H1 (cell line): ENCODE results near the gene SLC9A7. TPM values are rescaled to one million over a fixed set of nuclear protein-coding genes. Genes with fewer than 3 reads are reported as not detected.

Experiments used
- CTCF ChIA-PET: fragments of 300-600 bp; sonication (Branson Sonifier 250); formaldehyde crosslinking; loops from one replicate; lab custom pipeline; 2021; ENCODE audit not compliant: partially characterized antibody; lab: Charles Lee
- POLR2A ChIA-PET: fragments of 300-600 bp; sonication (Branson Sonifier 250); formaldehyde crosslinking; loops from one replicate; lab custom pipeline; 2021; ENCODE audit warnings: inconsistent platforms; ENCODE audit not compliant: partially characterized antibody; lab: Charles Lee
- DNase-seq, 2 experiments: peaks; one replicate each; pipeline versions ENCODE4 v3.0.0 to v3.0.0-alpha.2; 2010 to 2022; ENCODE audit warnings: low spot score in 2 of 2, low read depth in 1 of 2, mixed read lengths in 1 of 2
- FAIRE-seq: peaks from 2 replicates; lab custom pipeline; 2011; peaks lifted over from hg19 to GRCh38; lab: Jason Lieb, UNC
- H2AFZ ChIP-seq: 2 replicates; pipeline ENCODE4 v1.8.1; 2012; ENCODE audit warnings: low read length, inconsistent platforms
- H2AK5ac ChIP-seq: 2 replicates; pipeline ENCODE4 v1.6.1; 2013; ENCODE audit warnings: low read depth, low read length
- H2BK120ac ChIP-seq: replicated peaks from 2 replicates; pipeline ENCODE3; 2013; ENCODE audit warnings: low read depth, low read length, inconsistent platforms
- H2BK12ac ChIP-seq: 2 replicates; pipeline ENCODE4 v1.6.1; 2013; ENCODE audit warnings: low read depth, low read length
- H2BK15ac ChIP-seq: 2 replicates; pipeline ENCODE4 v1.6.1; 2013; ENCODE audit warnings: low read length
- H2BK20ac ChIP-seq: 2 replicates; pipeline ENCODE4 v1.6.1; 2013; ENCODE audit warnings: low read length
- H2BK5ac ChIP-seq: 2 replicates; pipeline ENCODE4 v1.6.1; 2013; ENCODE audit warnings: low read depth, low read length
- H3K14ac ChIP-seq: 2 replicates; pipeline ENCODE4 v1.6.1; 2013; ENCODE audit warnings: inconsistent platforms; ENCODE audit not compliant: insufficient read length
- H3K18ac ChIP-seq: 2 replicates; pipeline ENCODE4 v1.6.1; 2013; ENCODE audit warnings: low read length; ENCODE audit errors: extremely low read depth
- H3K23ac ChIP-seq: 2 replicates; pipeline ENCODE4 v1.6.1; 2013; ENCODE audit warnings: inconsistent platforms; ENCODE audit not compliant: insufficient read length
- H3K23me2 ChIP-seq: 2 replicates; pipeline ENCODE4 v1.6.1; 2013; ENCODE audit warnings: low read depth, low read length
- H3K27ac ChIP-seq: 2 replicates; pipeline ENCODE4 v1.6.1; 2011; ENCODE audit warnings: low read depth, low read length, inconsistent platforms
- H3K27me3 ChIP-seq, 4 experiments: replicated peaks in 1 of 4; 1 replicate in 1 of 4; 2 replicates in 3 of 4; pipeline versions ENCODE4 v1.6.1 to v1.8.1; 2011 to 2013; ENCODE audit warnings: low read length in 3 of 4, mild to moderate bottlenecking in 3 of 4, inconsistent platforms in 2 of 4, mixed read lengths in 2 of 4, moderate library complexity in 1 of 4; ENCODE audit not compliant: control insufficient read depth in 3 of 4, insufficient read depth in 3 of 4; ENCODE audit errors: extremely low read depth in 1 of 4
- H3K36me3 ChIP-seq, 4 experiments: 2 replicates each; pipeline versions ENCODE4 v1.6.1 to v1.8.1; 2011 to 2013; ENCODE audit warnings: mild to moderate bottlenecking in 4 of 4, low read length in 3 of 4, moderate library complexity in 2 of 4, control low read depth in 1 of 4, inconsistent platforms in 1 of 4; ENCODE audit not compliant: insufficient read depth in 4 of 4, control insufficient read depth in 2 of 4
- H3K4ac ChIP-seq: replicated peaks from 2 replicates; pipeline ENCODE3; 2013; ENCODE audit warnings: low read length, low read depth, mixed read lengths, inconsistent platforms; ENCODE audit not compliant: insufficient read length
- H3K4me1 ChIP-seq, 4 experiments: replicated peaks in 1 of 4; 1 replicate in 1 of 4; 2 replicates in 3 of 4; pipeline versions ENCODE4 v1.6.1 to v1.8.1; 2011 to 2013; ENCODE audit warnings: low read length in 3 of 4, inconsistent platforms in 2 of 4, mixed read lengths in 1 of 4; ENCODE audit not compliant: insufficient read depth in 4 of 4, control insufficient read depth in 3 of 4
- H3K4me2 ChIP-seq, 2 experiments: 2 replicates each; pipeline versions ENCODE4 v1.6.1 to v1.8.1; 2011 to 2013; ENCODE audit warnings: low read depth in 2 of 2, low read length in 2 of 2, control low read depth in 1 of 2, inconsistent platforms in 1 of 2, mild to moderate bottlenecking in 1 of 2; ENCODE audit not compliant: insufficient read depth in 1 of 2
- H3K4me3 ChIP-seq, 4 experiments: fragments of 200-600, 300-600 bp in 1 of 4; sonication (generic), shearing (Covaris generic), sonication (Bioruptor Twin) in 1 of 4; 2 replicates each; pipeline versions ENCODE4 v1.5.1 to v1.8.1; 2011 to 2016; ENCODE audit warnings: low read length in 4 of 4, low read depth in 3 of 4, control low read depth in 2 of 4, inconsistent platforms in 2 of 4, mild to moderate bottlenecking in 2 of 4, mixed read lengths in 1 of 4, moderate library complexity in 1 of 4; ENCODE audit not compliant: insufficient read depth in 2 of 4; ENCODE audit errors: extremely low read depth in 1 of 4
- H3K56ac ChIP-seq: replicated peaks from 2 replicates; pipeline ENCODE3; 2013; ENCODE audit warnings: low read depth, mild to moderate bottlenecking, mixed read lengths, low read length, inconsistent platforms; ENCODE audit not compliant: insufficient read length
- H3K79me1 ChIP-seq: 2 replicates; pipeline ENCODE4 v1.6.1; 2013; ENCODE audit warnings: low read depth, low read length, control low read depth
- H3K79me2 ChIP-seq, 2 experiments: 2 replicates each; pipeline versions ENCODE4 v1.6.1 to v1.8.1; 2012 to 2013; ENCODE audit warnings: low read length in 2 of 2, mild to moderate bottlenecking in 2 of 2, inconsistent platforms in 1 of 2; ENCODE audit not compliant: insufficient read depth in 2 of 2, control insufficient read depth in 1 of 2
- H3K9ac ChIP-seq, 4 experiments: replicated peaks in 1 of 4; 1 replicate in 1 of 4; 2 replicates in 3 of 4; pipeline versions ENCODE4 v1.6.1 to v1.8.1; 2011 to 2013; ENCODE audit warnings: low read depth in 3 of 4, low read length in 3 of 4, control low read depth in 2 of 4, mild to moderate bottlenecking in 2 of 4, moderate library complexity in 2 of 4, inconsistent platforms in 1 of 4; ENCODE audit errors: extremely low read depth in 1 of 4
- H3K9me3 ChIP-seq, 2 experiments: 2 replicates each; pipeline versions ENCODE4 v1.6.1 to v1.8.1; 2012 to 2013; ENCODE audit warnings: mild to moderate bottlenecking in 2 of 2, moderate library complexity in 2 of 2, control low read depth in 1 of 2, inconsistent platforms in 1 of 2, low read depth in 1 of 2, low read length in 1 of 2, mixed read lengths in 1 of 2; ENCODE audit not compliant: insufficient read depth in 2 of 2
- H4K20me1 ChIP-seq, 2 experiments: replicated peaks in 1 of 2; 2 replicates each; pipeline versions ENCODE3 to v1.8.1; 2011 to 2013; ENCODE audit warnings: inconsistent platforms in 2 of 2, low read length in 2 of 2, mild to moderate bottlenecking in 1 of 2; ENCODE audit not compliant: insufficient read depth in 2 of 2, control insufficient read depth in 1 of 2
- H4K5ac ChIP-seq: 2 replicates; pipeline ENCODE4 v1.6.1; 2013; ENCODE audit warnings: low read length, low read depth, mixed read lengths, inconsistent platforms; ENCODE audit not compliant: insufficient read length
- H4K8ac ChIP-seq: 2 replicates; pipeline ENCODE4 v1.8.0; 2013; ENCODE audit warnings: mild to moderate bottlenecking, moderate library complexity, low read length, inconsistent platforms; ENCODE audit not compliant: insufficient read depth; ENCODE audit errors: extremely low read depth
- H4K91ac ChIP-seq: replicated peaks from 2 replicates; pipeline ENCODE3; 2013; ENCODE audit warnings: low read length, mixed read lengths, inconsistent platforms; ENCODE audit not compliant: insufficient read length
- EP300 ChIP-seq, 2 experiments: IDR thresholded peaks; 1 replicate in 1 of 2; 2 replicates in 1 of 2; pipeline ENCODE4 v1.6.1; 2011 to 2012; ENCODE audit warnings: low read depth in 2 of 2, low read length in 2 of 2, mild to moderate bottlenecking in 2 of 2, borderline replicate concordance in 1 of 2, inconsistent platforms in 1 of 2, moderate library complexity in 1 of 2
- HDAC2 ChIP-seq, 2 experiments: fragments of 300-600 bp in 1 of 2; sonication (generic) in 1 of 2; IDR thresholded peaks; 2 replicates each; pipeline ENCODE4 v1.6.1; 2011 to 2012; ENCODE audit warnings: low read depth in 2 of 2, low read length in 2 of 2, mild to moderate bottlenecking in 2 of 2, moderate library complexity in 2 of 2, borderline replicate concordance in 1 of 2, inconsistent platforms in 1 of 2
- SAP30 ChIP-seq: fragments of 300-600 bp; sonication (generic); IDR thresholded peaks from 2 replicates; pipeline ENCODE4 v1.7.1; 2012; ENCODE audit warnings: low read length, moderate library complexity, mild to moderate bottlenecking, inconsistent platforms; ENCODE audit not compliant: insufficient read depth, insufficient replicate concordance
- SIN3A ChIP-seq, 2 experiments: IDR thresholded peaks in 1 of 2; conservative IDR thresholded peaks in 1 of 2; 2 replicates each; pipeline ENCODE4 v1.6.1; 2011 to 2012; ENCODE audit warnings: low read length in 2 of 2, improper control_type of control experiment in 1 of 2, low read depth in 1 of 2, mild to moderate bottlenecking in 1 of 2
- SP1 ChIP-seq: IDR thresholded peaks from 2 replicates; pipeline ENCODE4 v1.6.1; 2011; ENCODE audit warnings: low read depth, low read length
- SP2 ChIP-seq: IDR thresholded peaks from 2 replicates; pipeline ENCODE4 v1.6.1; 2012; ENCODE audit warnings: mild to moderate bottlenecking, low read length, inconsistent platforms
- WGBS, 2 experiments: shearing (Covaris generic) in 1 of 2; methylation state at CpG; one replicate each; pipeline versions ENCODE4 v1.1.6 to v1.1.7; 2013 to 2015; ENCODE audit warnings: low lambda C conversion rate in 2 of 2, mixed read lengths in 2 of 2, inconsistent platforms in 1 of 2, low coverage in 1 of 2, missing lambda C conversion rate in 1 of 2; ENCODE audit not compliant: insufficient replicate concordance in 2 of 2, insufficient coverage in 1 of 2, insufficient read length in 1 of 2; ENCODE audit errors: extremely low coverage in 1 of 2, missing lambda C conversion rate in 1 of 2; 5-methylcytosine and 5-hydroxymethylcytosine counted together
- polyA plus RNA-seq, 7 experiments: library from polyadenylated mRNA; depleted of rRNA in 3 of 7; stranded (reverse) in 5 of 7; unstranded in 2 of 7; fragments of >200 nt in 5 of 7; fragments of 200-250 nt in 2 of 7; gene quantifications; 1 replicate in 5 of 7; 2 replicates in 1 of 7; 4 replicates in 1 of 7; pipeline versions ENCODE4 v1.2.1 to v1.2.3, GENCODE V29; 2011 to 2013; ENCODE audit warnings: missing spikeins in 2 of 7, mixed read lengths in 2 of 7
- total RNA-seq: library from RNA; stranded (reverse); fragmentation: NEBNext Ultra II Directional; extraction: Animal tissue kit (Norgen Biotek cat#: 25700); gene quantifications from 2 replicates; pipeline ENCODE4 v1.2.1, GENCODE V29; 2021

Gene SLC9A7
- total and polyA plus RNA-seq, 2 of the 8 experiments (the other 6 are each of a cell fraction or from before 2014, with no cell fraction given), result 6.7 to 17.2 TPM

- Histone ChIP-seq H2BK20ac (no peak overlapping the region), H3K27me3 (no peaks in the 10 kb centered on the region), H3K9me3 (no peaks in the 10 kb centered on the region), H4K91ac (no peak overlapping the region), H2BK120ac (no peak overlapping the region), H3K4me3 (no peak overlapping the region), H3K9ac (no peak overlapping the region), H3K56ac (no peak overlapping the region), H3K4me1 (peaks cover 0 to 4% (median 0%) of the 10 kb centered on the region in 4 experiments; a peak in 2 of 7 replicates), H2BK5ac (no peak overlapping the region), H3K23me2 (no peaks in the 10 kb centered on the region), H2BK12ac (no peak overlapping the region), H3K36me3 (no peaks in the 10 kb centered on the region), H2BK15ac (no peak overlapping the region), H3K27ac (no peak overlapping the region), H3K23ac (no peak overlapping the region), H3K14ac (no peak overlapping the region), H3K79me1 (no peaks in the 10 kb centered on the region), H2AFZ (no peak overlapping the region), H4K20me1 (peaks cover 0 to 2% of the 10 kb centered on the region in 2 experiments), H3K4ac (no peak overlapping the region), H3K4me2 (no peak overlapping the region), H4K8ac (no peak overlapping the region), H3K79me2 (no peaks in the 10 kb centered on the region), H4K5ac (no peak overlapping the region), H3K18ac (no peak overlapping the region), H2AK5ac (no peak overlapping the region)
- no peak for FAIRE-seq
- no peak for DNase-seq
- POLR2A ChIA-PET, result interaction anchor here (0.7 kb wide), 1 partner anchor 41 kb away, joined by 3 read pairs; no protein-coding TSS in a partner anchor
- 98% methylated on average over 7 of the region's 9 CpGs; no CpG with 5 or more reads in 1 of the 2 experiments for WGBS, 2 experiments
- TF ChIP-seq SIN3A (conservative IDR thresholded peaks at IDR 0.05 in 1 of 2, IDR thresholded peaks at IDR 0.05 in 1 of 2; ENCODE audit: low read depth in 1 of 2, low read length in 2 of 2), result no peak
- TF ChIP-seq HDAC2 (IDR thresholded peaks at IDR 0.05; ENCODE audit: borderline replicate concordance in 1 of 2, low read depth in 2 of 2, low read length in 2 of 2), result no peak
- TF ChIP-seq EP300 (IDR thresholded peaks at IDR 0.05; ENCODE audit: borderline replicate concordance in 1 of 2, low read depth in 2 of 2, low read length in 2 of 2), result no peak
- TF ChIP-seq SAP30, result no peak
- no peak for TF ChIP-seq SP2
- no peak for TF ChIP-seq SP1
- CTCF ChIA-PET, result interaction anchor here (0.6 kb wide), 1 partner anchor 131 kb away, joined by 3 read pairs; no protein-coding TSS in a partner anchor
These were observed 51.5 kb downstream of the SLC9A7 start for GRCh38 chrX:46707274-46707965.
